ENCODE measurements around the gene JSRP1.
A peak's percentile ranks its signal among the peaks of the same experiment; 100 is the strongest.

Gene JSRP1

GRCh38 chr19:2247433-2248101 is 8.7 kb downstream of the JSRP1 start:
- DNase-seq (ENCODE audit: low read depth in 2 of 3, low spot score in 1 of 3) = no peak

GRCh38 chr19:2246801-2247361 is 9.3 kb downstream of the JSRP1 start:
- DNase-seq (ENCODE audit: low read depth in 2 of 3, low spot score in 1 of 3) = no peak

GRCh38 chr19:2246014-2246620 is 10.1 kb downstream of the JSRP1 start:
- DNase-seq (ENCODE audit: low read depth in 2 of 3, low spot score in 1 of 3) = no peak

- DNase-seq (ENCODE audit: low read depth in 2 of 3, low spot score in 1 of 3) = no peak
These were observed 10.9 kb downstream of the JSRP1 start for GRCh38 chr19:2245273-2245672.

- DNase-seq (ENCODE audit: low read depth in 2 of 3, low spot score in 1 of 3) = no peak
These were observed 11.7 kb downstream of the JSRP1 start for GRCh38 chr19:2244486-2244885.

- DNase-seq (ENCODE audit: low read depth in 2 of 3, low spot score in 1 of 3) = no peak
These were observed 12.1 kb downstream of the JSRP1 start for GRCh38 chr19:2244125-2244411.

GRCh38 chr19:2243274-2244124 is 12.7 kb downstream of the JSRP1 start:
- DNase-seq (ENCODE audit: low read depth in 2 of 3, low spot score in 1 of 3) = no peak

GRCh38 chr19:2242816-2243215 is 13.4 kb downstream of the JSRP1 start:
- no peak for DNase-seq (ENCODE audit: low read depth in 2 of 3, low spot score in 1 of 3)

- DNase-seq (ENCODE audit: low read depth in 2 of 3, low spot score in 1 of 3) = no peak
These were observed 14.1 kb downstream of the JSRP1 start for GRCh38 chr19:2242092-2242537.

GRCh38 chr19:2240881-2241760 is 15.1 kb downstream of the JSRP1 start:
- DNase-seq (ENCODE audit: low read depth in 2 of 3, low spot score in 1 of 3) = no peak

- DNase-seq (ENCODE audit: low read depth in 2 of 3, low spot score in 1 of 3) = no peak
These were observed 16.1 kb downstream of the JSRP1 start for GRCh38 chr19:2239771-2240770.

GRCh38 chr19:2239173-2239572 is 17.0 kb downstream of the JSRP1 start:
- DNase-seq (ENCODE audit: low read depth in 2 of 3, low spot score in 1 of 3) = no peak

GRCh38 chr19:2237869-2238153 is 18.4 kb downstream of the JSRP1 start:
- DNase-seq (ENCODE audit: low read depth in 2 of 3, low spot score in 1 of 3) = no peak

- DNase-seq (ENCODE audit: low read depth in 2 of 3, low spot score in 1 of 3) = no peak
These were observed 19.0 kb downstream of the JSRP1 start for GRCh38 chr19:2237051-2237868.

- DNase-seq (ENCODE audit: low read depth in 2 of 3, low spot score in 1 of 3) = peak; percentile 96 to 98 (median 97)
These were observed 19.7 kb downstream of the JSRP1 start, which contains the start of the genes PLEKHJ1 and SF3A2 for GRCh38 chr19:2236314-2237050. Gene PLEKHJ1 (minus strand): TSS chr19:2236329. CDS start chr19:2236248, 81 bp downstream. Gene SF3A2 (plus strand): TSS chr19:2236824. CDS start chr19:2243419, 6,595 bp downstream.

GRCh38 chr19:2236064-2236313 is 20.2 kb downstream of the JSRP1 start:
- DNase-seq (ENCODE audit: low read depth in 2 of 3, low spot score in 1 of 3) = no peak

GRCh38 chr19:2235381-2236063 is 20.7 kb downstream of the JSRP1 start:
- DNase-seq (ENCODE audit: low read depth in 2 of 3, low spot score in 1 of 3) = no peak

- DNase-seq (ENCODE audit: low read depth in 2 of 3, low spot score in 1 of 3) = no peak
These were observed 21.2 kb downstream of the JSRP1 start for GRCh38 chr19:2234996-2235380.

All from stimulated activated CD4-positive, alpha-beta T cell treated with anti-CD3 and anti-CD28 coated beads, Interleukin-12 subunit alpha, Interleukin-12 subunit beta, amount 100 ng/mL, for 48 hours (primary cell).